Epithelial cell of esophagus (primary cell): ENCODE measurements around the gene SALL2.

ENCODE experiments used
- DNase-seq: peaks from one replicate; pipeline ENCODE4 v3.0.0; 2010; ENCODE audit warnings: low read depth
- H3K4me3 ChIP-seq: 2 replicates; pipeline ENCODE4 v1.5.1; 2011; ENCODE audit warnings: mild to moderate bottlenecking, low read length, control low read depth
- TF ChIP-seq, protein P1 (sequence below): IDR thresholded peaks from 2 replicates; pipeline ENCODE4 v1.5.1; 2011; ENCODE audit warnings: low read depth, mild to moderate bottlenecking, low read length, control low read depth, inconsistent platforms; ENCODE audit not compliant: insufficient read depth; ENCODE audit errors: missing control alignments

The SALL2 gene

GRCh38 chr14:21536418-21537089 is 10.4 kb upstream of the SALL2 start:
- TF ChIP-seq, protein P1, sequence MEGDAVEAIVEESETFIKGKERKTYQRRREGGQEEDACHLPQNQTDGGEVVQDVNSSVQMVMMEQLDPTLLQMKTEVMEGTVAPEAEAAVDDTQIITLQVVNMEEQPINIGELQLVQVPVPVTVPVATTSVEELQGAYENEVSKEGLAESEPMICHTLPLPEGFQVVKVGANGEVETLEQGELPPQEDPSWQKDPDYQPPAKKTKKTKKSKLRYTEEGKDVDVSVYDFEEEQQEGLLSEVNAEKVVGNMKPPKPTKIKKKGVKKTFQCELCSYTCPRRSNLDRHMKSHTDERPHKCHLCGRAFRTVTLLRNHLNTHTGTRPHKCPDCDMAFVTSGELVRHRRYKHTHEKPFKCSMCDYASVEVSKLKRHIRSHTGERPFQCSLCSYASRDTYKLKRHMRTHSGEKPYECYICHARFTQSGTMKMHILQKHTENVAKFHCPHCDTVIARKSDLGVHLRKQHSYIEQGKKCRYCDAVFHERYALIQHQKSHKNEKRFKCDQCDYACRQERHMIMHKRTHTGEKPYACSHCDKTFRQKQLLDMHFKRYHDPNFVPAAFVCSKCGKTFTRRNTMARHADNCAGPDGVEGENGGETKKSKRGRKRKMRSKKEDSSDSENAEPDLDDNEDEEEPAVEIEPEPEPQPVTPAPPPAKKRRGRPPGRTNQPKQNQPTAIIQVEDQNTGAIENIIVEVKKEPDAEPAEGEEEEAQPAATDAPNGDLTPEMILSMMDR: no peak
- H3K4me3 ChIP-seq: peak overlapping the region; percentile 5
- DNase-seq: no peak

GRCh38 chr14:21535545-21536417 is 9.6 kb upstream of the SALL2 start:
- TF ChIP-seq, protein P1: no peak
- no peak for DNase-seq
- no peak overlapping the region for H3K4me3 ChIP-seq

DNA sequence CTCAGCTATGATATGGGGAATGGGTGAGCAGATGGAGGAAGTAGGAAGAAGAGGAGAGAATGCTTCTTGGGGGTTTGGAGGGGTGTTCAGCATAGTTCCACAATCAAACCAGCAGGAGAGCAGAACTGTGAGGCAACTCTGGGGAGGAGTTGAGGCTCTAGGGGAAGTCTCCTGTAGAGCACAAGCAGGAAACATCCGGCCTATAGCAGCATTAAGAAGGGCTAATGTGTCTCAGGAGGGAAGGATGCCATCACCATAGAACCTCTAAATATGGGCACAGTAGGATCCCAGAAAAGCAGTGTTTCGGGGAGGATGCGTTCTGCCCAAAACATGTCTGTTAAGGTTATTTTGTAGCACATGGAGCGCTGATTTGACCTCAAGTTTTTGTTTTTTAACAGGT is 8.4 kb upstream of the SALL2 start:
- TF ChIP-seq, protein P1: no peak
- H3K4me3 ChIP-seq: no peak overlapping the region
- DNase-seq: no peak

- no peak overlapping the region for H3K4me3 ChIP-seq
- TF ChIP-seq, protein P1: no peak
- no peak for DNase-seq
Measured at GRCh38 chr14:21533294-21533693, 7.1 kb upstream of the SALL2 start.

DNA sequence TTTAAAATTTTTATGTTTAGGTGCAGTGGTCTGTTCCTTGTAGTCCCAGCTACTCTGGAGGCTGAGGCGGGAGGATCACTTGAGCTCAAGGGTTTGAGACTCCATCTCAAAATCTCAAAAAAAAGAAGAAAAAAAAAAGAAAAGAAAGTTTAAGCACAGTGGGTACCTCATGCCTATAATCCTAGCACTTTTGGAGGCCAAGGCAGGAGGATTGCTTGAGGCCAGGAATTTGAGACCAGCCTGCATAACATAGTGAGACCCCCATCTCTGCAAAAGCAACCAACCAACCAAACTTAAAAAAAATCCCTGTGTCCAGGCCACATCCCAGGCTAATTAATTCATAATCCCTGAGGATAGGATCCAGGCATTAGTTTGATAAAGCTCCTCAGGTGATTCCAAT is 3.4 kb upstream of the SALL2 start:
- TF ChIP-seq, protein P1: no peak
- H3K4me3 ChIP-seq: no peak overlapping the region

DNA sequence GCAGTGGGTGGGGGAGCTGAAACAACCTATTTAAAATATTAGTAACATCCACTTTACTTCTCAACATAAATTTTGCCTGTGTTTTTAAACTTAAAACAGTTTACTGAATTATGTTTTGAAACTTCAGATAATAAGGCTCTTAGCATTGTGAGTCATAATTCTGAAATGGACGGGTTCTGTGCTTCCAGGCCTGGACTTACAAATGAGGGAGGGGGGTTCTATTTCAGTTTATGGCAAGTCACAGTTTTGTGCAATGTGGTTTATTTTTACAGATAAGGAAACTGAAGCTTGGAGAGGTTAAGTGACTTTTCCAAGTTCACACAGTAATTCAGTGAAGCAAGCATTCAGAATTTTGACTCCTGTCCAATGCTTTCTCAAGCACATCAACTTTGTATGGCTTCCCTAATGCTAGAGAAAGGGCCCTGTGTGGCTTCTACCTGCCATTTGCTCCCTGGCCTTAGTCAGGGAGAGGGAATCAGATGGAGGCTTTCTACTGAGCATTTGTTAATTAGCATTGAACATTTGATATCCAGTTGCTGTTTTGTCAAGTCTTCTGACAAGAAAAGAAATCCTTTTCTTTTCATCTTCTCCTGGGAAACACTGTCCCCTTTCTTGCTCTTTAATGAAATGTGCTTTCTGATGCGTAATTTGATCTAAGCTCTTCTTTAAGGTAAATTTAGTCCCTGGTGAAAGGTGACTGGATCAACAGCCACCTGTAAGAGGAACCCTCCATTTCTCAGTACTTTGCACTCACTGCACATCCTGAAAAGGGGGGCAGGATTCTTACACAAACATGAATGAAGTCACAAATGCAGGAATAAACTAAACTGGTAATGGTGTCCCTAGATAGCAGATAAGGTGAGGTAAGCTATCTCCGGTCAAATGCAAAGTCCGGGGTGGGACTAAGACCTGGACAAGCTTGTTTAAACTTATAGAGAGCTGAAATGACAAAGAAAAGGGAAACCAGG is 2.5 kb upstream of the SALL2 start:
- H3K4me3 ChIP-seq: no peak overlapping the region
- no peak for DNase-seq
- TF ChIP-seq, protein P1: no peak

More for the DNA sequence above, 3.4 kb upstream of the SALL2 start:
- DNase-seq: no peak
